UCSD-AML1 (cell line): ENCODE results near the gene TAS2R39.
A peak's percentile ranks its signal among the peaks of the same experiment; 100 is the strongest.
"Not testable (repeated sequence)": the region's sequence is repeated elsewhere in the genome, so short reads cannot be mapped to it uniquely, and the experiment has no call there.

Experiments used
- DNase-seq: peaks from one replicate; lab custom pipeline; 2025; ENCODE audit not compliant: unreplicated experiment; lab: John Stamatoyannopoulos, UW

TAS2R39 gene

GRCh38 chr7:143183024-143183423, at the start of gene TAS2R39:
TAS2R39 (plus strand) TSS chr7:143183419; CDS start chr7:143183419, 0 bp downstream.
- no peak for DNase-seq

- no peak for DNase-seq
Measured at GRCh38 chr7:143147070-143147469, 36.1 kb upstream of the TAS2R39 start.

GRCh38 chr7:143148050-143148449, 35.2 kb upstream of the TAS2R39 start:
- no peak for DNase-seq

GRCh38 chr7:143148651-143149050, 34.6 kb upstream of the TAS2R39 start:
- DNase-seq: no peak

- DNase-seq: not testable (repeated sequence)
Measured at GRCh38 chr7:143150696-143151095, 32.5 kb upstream of the TAS2R39 start.

GRCh38 chr7:143158617-143159016, 24.6 kb upstream of the TAS2R39 start:
- not testable (repeated sequence) for DNase-seq

GRCh38 chr7:143171697-143172096, 11.5 kb upstream of the TAS2R39 start:
- DNase-seq: no peak

- DNase-seq: no peak
Measured at GRCh38 chr7:143172354-143172753, 10.9 kb upstream of the TAS2R39 start.

GRCh38 chr7:143176128-143176527, 7.1 kb upstream of the TAS2R39 start:
- no peak for DNase-seq

GRCh38 chr7:143177374-143178119, 5.7 kb upstream of the TAS2R39 start:
- DNase-seq: no peak

- not testable (repeated sequence) for DNase-seq
Measured at GRCh38 chr7:143180771-143181170, 2.4 kb upstream of the TAS2R39 start.

- DNase-seq: no peak
Measured at GRCh38 chr7:143181349-143181748, 1.9 kb upstream of the TAS2R39 start.

- no peak for DNase-seq
Measured at GRCh38 chr7:143185551-143185950, 2.3 kb downstream of the TAS2R39 start.

GRCh38 chr7:143188994-143189393, 5.8 kb downstream of the TAS2R39 start:
- DNase-seq: no peak

GRCh38 chr7:143193880-143194279, 10.7 kb downstream of the TAS2R39 start:
- DNase-seq: no peak

GRCh38 chr7:143199040-143199439, 15.8 kb downstream of the TAS2R39 start:
- no peak for DNase-seq

- no peak for DNase-seq
Measured at GRCh38 chr7:143202161-143202560, 18.9 kb downstream of the TAS2R39 start.

GRCh38 chr7:143203386-143203785, 20.2 kb downstream of the TAS2R39 start:
- no peak for DNase-seq

- peak; percentile 51 for DNase-seq
Measured at GRCh38 chr7:143205560-143206293, 22.5 kb downstream of the TAS2R39 start.

GRCh38 chr7:143210541-143210940, 27.3 kb downstream of the TAS2R39 start:
- DNase-seq: no peak

- not testable (repeated sequence) for DNase-seq
Measured at GRCh38 chr7:143213478-143213877, 30.3 kb downstream of the TAS2R39 start.
